Stimulated activated CD4-positive, alpha-beta T cell treated with anti-CD3 and anti-CD28 coated beads, Interleukin-4, amount 100 ng/mL, for 48 hours (primary cell): Measurements from ENCODE around the gene CCDC182.

ENCODE experiments used
- DNase-seq, 2 donors: peaks; one replicate each; pipeline ENCODE4 v3.0.0-alpha.2; 2020; ENCODE audit warnings: low read depth in 2 of 2

CCDC182 gene

GRCh38 chr17:57697891-57698711 lies 47.0 kb downstream of the CCDC182 start:
- peak in 1 of 2 donors; percentile 4 for DNase-seq

DNA sequence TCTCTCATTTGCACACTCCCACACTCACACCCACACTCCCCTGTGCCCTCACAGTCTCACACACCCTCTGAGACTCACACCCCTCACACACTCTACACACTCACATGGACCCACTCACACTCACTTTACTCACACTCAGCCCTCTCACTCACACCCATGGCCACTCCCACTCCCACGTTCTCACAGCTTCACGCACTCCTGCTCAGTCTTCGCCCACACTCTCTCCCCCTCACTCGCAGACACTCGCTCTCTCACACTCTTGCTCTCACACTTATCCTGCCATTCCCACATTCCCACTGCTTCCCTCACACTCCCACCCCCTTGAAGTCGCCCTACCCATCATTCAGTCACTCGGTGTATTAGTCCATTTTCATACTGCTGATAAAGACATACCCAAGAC lies 47.9 kb downstream of the CCDC182 start:
- no peak for DNase-seq

- DNase-seq, result no peak
These were observed 49.0 kb downstream of the CCDC182 start for GRCh38 chr17:57696050-57696449.
